ENCODE measurements around the gene GDPD5. TPM values are rescaled to one million over a fixed set of nuclear protein-coding genes. Genes with fewer than 3 reads are reported as not detected.
A peak's percentile ranks its signal among the peaks of the same experiment; 100 is the strongest.

GDPD5 gene
- total and polyA plus RNA-seq, 9 of the 15 experiments (the other 6 are each of a cell fraction or from before 2014, with no cell fraction given): 0.32 to 27.3 (median 8.0) TPM

DNA sequence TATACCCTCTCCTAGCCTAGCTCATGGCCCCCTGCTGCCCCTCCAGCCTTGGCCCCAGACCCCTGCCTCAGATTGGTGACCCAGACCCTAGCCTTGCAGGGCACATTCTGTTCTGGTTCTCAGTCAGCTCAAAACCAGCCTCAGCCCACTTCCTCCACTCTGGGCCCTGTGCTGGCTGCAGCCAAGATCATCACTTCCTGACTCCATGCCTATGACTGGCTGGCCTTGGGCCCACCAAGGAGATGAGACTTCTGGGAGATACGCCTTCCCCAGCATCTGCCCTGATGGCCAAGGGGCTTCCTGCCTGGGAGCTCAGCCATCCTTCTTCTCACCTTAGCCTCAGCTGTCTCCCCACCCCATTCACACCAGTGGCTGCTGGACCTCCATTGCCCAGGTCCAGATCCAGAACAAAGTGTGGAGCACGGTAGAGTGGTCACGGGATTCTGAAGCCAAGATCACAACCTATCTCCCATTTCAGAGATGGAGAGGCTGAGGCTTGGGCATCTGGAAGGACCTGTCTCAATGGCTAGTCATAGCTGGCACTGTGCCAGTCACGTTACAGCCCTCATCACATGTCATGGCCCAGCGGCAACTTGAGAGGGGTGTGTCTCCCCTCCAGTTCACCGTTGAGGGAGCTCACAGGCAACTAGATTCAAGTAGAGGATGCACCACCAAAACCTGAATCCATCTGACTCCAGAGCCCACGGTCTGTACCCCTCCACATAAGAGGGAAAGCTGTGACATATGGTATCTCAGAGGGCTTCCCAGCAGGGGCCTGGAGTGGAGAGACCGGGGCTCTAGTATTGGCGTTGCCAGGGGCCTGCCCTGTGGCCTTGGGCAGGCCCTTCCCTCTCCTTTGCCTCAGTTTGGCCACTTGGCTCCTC, 49.7 kb downstream of the GDPD5 start (continued):
- TF ChIP-seq, protein P1, sequence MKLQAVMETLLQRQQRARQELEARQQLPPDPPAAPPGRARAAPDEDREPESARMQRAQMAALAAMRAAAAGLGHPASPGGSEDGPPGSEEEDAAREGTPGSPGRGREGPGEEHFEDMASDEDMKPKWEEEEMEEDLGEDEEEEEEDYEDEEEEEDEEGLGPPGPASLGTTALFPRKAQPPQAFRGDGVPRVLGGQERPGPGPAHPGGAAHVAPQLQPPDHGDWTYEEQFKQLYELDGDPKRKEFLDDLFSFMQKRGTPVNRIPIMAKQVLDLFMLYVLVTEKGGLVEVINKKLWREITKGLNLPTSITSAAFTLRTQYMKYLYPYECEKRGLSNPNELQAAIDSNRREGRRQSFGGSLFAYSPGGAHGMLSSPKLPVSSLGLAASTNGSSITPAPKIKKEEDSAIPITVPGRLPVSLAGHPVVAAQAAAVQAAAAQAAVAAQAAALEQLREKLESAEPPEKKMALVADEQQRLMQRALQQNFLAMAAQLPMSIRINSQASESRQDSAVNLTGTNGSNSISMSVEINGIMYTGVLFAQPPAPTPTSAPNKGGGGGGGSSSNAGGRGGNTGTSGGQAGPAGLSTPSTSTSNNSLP (IDR thresholded peaks at IDR 0.05; ENCODE audit: borderline replicate concordance, low read depth, low read length): no peak
- TF ChIP-seq, protein P2, sequence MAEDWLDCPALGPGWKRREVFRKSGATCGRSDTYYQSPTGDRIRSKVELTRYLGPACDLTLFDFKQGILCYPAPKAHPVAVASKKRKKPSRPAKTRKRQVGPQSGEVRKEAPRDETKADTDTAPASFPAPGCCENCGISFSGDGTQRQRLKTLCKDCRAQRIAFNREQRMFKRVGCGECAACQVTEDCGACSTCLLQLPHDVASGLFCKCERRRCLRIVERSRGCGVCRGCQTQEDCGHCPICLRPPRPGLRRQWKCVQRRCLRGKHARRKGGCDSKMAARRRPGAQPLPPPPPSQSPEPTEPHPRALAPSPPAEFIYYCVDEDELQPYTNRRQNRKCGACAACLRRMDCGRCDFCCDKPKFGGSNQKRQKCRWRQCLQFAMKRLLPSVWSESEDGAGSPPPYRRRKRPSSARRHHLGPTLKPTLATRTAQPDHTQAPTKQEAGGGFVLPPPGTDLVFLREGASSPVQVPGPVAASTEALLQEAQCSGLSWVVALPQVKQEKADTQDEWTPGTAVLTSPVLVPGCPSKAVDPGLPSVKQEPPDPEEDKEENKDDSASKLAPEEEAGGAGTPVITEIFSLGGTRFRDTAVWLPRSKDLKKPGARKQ (CRISPR knock-in tag; IDR thresholded peaks at IDR 0.05): no peak
- TF ChIP-seq MEIS2 (IDR thresholded peaks at IDR 0.05; ENCODE audit: partially characterized antibody) (no peak), ZNF184 (CRISPR knock-in tag; IDR thresholded peaks at IDR 0.05) (no peak), YY1 (IDR thresholded peaks at IDR 0.05; ENCODE audit: borderline replicate concordance in 1 of 3, control insufficient read depth in 1 of 3, extremely low read depth in 1 of 3, insufficient read depth in 3 of 3, insufficient read length in 1 of 3, insufficient replicate concordance in 2 of 3, low read depth in 1 of 3, low read length in 2 of 3) (no peak), FOXA3 (CRISPR knock-in tag; conservative IDR thresholded peaks at IDR 0.05 in 1 of 2, IDR thresholded peaks at IDR 0.05 in 1 of 2) (no peak), ELF1 (tag; IDR thresholded peaks at IDR 0.05) (0 out of 2 replicates have a peak, but pooled peaks have one; percentile 2), CBX1 (IDR thresholded peaks at IDR 0.05; ENCODE audit: low read depth) (no peak), NR2C2 (CRISPR knock-in tag; IDR thresholded peaks at IDR 0.05) (no peak), NR2C2 (tag; IDR thresholded peaks at IDR 0.05) (0 out of 2 replicates have a peak, but pooled peaks have one; percentile 9), XRCC3 (IDR thresholded peaks at IDR 0.05) (no peak), ZNF436 (CRISPR knock-in tag; IDR thresholded peaks at IDR 0.05) (no peak)
- TF ChIP-seq, protein P3, sequence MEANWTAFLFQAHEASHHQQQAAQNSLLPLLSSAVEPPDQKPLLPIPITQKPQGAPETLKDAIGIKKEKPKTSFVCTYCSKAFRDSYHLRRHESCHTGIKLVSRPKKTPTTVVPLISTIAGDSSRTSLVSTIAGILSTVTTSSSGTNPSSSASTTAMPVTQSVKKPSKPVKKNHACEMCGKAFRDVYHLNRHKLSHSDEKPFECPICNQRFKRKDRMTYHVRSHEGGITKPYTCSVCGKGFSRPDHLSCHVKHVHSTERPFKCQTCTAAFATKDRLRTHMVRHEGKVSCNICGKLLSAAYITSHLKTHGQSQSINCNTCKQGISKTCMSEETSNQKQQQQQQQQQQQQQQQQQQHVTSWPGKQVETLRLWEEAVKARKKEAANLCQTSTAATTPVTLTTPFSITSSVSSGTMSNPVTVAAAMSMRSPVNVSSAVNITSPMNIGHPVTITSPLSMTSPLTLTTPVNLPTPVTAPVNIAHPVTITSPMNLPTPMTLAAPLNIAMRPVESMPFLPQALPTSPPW (CRISPR knock-in tag; IDR thresholded peaks at IDR 0.05): no peak
- TF ChIP-seq, protein P4, sequence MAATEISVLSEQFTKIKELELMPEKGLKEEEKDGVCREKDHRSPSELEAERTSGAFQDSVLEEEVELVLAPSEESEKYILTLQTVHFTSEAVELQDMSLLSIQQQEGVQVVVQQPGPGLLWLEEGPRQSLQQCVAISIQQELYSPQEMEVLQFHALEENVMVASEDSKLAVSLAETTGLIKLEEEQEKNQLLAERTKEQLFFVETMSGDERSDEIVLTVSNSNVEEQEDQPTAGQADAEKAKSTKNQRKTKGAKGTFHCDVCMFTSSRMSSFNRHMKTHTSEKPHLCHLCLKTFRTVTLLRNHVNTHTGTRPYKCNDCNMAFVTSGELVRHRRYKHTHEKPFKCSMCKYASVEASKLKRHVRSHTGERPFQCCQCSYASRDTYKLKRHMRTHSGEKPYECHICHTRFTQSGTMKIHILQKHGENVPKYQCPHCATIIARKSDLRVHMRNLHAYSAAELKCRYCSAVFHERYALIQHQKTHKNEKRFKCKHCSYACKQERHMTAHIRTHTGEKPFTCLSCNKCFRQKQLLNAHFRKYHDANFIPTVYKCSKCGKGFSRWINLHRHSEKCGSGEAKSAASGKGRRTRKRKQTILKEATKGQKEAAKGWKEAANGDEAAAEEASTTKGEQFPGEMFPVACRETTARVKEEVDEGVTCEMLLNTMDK (IDR thresholded peaks at IDR 0.05; ENCODE audit: borderline replicate concordance, insufficient read depth, low read depth, low read length, poor library complexity, severe bottlenecking): no peak
- TF ChIP-seq, protein P5, sequence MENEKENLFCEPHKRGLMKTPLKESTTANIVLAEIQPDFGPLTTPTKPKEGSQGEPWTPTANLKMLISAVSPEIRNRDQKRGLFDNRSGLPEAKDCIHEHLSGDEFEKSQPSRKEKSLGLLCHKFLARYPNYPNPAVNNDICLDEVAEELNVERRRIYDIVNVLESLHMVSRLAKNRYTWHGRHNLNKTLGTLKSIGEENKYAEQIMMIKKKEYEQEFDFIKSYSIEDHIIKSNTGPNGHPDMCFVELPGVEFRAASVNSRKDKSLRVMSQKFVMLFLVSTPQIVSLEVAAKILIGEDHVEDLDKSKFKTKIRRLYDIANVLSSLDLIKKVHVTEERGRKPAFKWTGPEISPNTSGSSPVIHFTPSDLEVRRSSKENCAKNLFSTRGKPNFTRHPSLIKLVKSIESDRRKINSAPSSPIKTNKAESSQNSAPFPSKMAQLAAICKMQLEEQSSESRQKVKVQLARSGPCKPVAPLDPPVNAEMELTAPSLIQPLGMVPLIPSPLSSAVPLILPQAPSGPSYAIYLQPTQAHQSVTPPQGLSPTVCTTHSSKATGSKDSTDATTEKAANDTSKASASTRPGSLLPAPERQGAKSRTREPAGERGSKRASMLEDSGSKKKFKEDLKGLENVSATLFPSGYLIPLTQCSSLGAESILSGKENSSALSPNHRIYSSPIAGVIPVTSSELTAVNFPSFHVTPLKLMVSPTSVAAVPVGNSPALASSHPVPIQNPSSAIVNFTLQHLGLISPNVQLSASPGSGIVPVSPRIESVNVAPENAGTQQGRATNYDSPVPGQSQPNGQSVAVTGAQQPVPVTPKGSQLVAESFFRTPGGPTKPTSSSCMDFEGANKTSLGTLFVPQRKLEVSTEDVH (IDR thresholded peaks at IDR 0.05; ENCODE audit: low read depth, partially characterized antibody): no peak
